ENCODE data around the gene STAM2.
A peak's percentile ranks its signal among the peaks of the same experiment; 100 is the strongest.
"Not testable (repeated sequence)": the region's sequence is repeated elsewhere in the genome, so short reads cannot be mapped to it uniquely, and the experiment has no call there.

The STAM2 gene

DNA sequence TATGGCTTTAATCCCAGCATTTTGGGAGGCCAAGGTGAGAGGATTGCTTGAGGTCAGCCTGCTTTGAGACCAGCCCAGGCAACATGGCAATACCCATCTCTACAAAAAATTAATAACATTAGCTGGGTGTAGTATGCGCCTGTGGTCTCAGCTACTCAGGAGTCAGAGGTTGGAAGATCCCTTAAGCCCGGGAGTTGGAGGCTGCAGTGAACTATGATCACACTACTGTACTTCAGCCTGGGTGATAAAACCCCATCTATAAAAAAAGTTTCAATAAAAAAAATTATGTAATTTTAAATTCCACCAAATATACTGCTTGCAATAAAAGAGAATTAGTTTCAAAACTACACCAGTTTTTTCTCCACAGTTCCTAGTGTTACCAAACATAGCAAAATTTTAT, 53.4 kb downstream of the STAM2 start:
- DNase-seq, result no peak
- in situ Hi-C loops (cut with MboI; ENCODE audit: low pct_unique_long_range_greater_than_20kb, low sequenced_read_pairs), result no loop called here

DNA sequence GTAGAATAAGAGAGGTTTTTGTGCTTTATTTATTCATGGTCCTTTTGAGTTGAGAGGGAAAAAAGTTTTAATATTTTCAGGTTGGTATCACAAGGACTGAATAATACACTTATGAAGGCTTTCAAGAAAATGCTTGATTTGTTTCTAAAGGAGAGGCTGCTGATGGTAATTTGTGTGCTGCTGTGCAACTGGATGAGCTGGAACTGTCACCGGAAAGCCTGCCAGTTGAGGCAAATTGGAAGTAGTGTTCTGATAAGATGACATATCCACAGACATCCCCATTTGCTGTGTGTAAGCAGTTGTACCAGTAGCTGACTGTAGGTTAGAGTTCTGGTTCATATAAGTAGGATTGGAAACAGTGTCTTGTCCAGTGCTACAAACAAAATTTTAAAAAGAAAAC, 55.1 kb downstream of the STAM2 start:
- in situ Hi-C loops (cut with MboI; ENCODE audit: low pct_unique_long_range_greater_than_20kb, low sequenced_read_pairs), result no loop called here

GRCh38 chr2:152115952-152116351, 59.6 kb downstream of the STAM2 start:
- in situ Hi-C loops (cut with MboI; ENCODE audit: low pct_unique_long_range_greater_than_20kb, low sequenced_read_pairs), result no loop called here
- no peak for DNase-seq

More for the DNA sequence above, 55.1 kb downstream of the STAM2 start:
- no peak for DNase-seq

DNA sequence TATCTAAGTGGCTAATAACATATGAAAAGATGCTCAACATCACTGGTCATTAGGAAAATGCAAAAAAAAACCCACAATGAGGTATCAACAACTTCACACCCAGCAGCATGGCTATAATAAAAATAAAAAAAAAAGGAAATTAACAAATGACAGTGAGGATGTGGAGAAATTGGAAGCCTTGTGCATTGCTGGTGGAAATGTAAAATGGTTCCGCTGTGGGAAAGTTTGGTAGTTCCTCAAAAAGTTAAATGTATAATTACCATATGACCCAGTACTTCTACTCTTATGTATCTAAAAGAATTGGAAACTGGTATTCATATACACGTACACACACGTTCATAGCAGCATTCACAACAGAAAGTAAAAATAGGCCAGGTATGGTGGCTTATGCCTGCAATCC, 61.2 kb downstream of the STAM2 start:
- no peak for DNase-seq
- in situ Hi-C loops (cut with MboI; ENCODE audit: low pct_unique_long_range_greater_than_20kb, low sequenced_read_pairs), result no loop called here

DNA sequence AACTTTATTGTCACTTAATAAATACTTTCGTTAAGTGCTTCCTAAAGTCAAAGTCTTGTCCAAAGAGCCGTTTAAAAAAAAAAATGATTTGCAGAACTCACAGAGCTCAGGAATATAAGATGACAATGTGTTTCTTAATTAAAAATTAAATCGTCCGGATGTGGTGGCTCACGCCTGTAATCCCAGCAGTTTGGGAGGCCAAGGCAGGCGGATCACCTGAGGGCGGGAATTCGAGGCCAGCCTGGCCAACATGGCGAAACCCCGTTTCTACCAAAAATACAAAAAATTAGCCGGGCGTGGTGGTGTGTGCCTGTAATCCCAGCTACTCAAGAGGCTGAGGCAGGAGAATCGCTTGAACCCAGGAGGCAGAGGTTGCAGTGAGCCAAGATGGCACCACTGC, 68.4 kb downstream of the STAM2 start:
- DNase-seq; in situ Hi-C loops (cut with MboI; ENCODE audit: low pct_unique_long_range_greater_than_20kb, low sequenced_read_pairs): not testable (repeated sequence)

DNA sequence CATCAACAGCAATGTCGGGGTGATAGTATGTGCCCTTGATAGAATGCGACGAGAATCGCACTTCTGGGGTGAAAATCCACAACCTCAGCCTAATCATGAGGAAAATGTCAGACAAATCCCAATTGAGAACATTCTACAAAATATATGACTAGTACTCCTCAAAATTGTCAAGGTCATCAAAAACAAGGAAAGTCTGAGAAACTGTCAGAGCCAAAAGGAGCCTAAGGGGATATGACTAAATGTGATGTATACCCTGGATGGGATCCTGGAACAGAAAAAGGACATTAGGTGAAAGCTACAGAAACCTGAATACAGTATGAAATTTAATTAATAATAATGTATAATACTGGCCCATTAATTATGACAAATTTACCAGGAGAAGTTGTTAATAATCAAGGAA, 69.1 kb downstream of the STAM2 start:
- in situ Hi-C loops (cut with MboI; ENCODE audit: low pct_unique_long_range_greater_than_20kb, low sequenced_read_pairs), result no loop called here
- no peak for DNase-seq

GRCh38 chr2:152103271-152103670, 72.3 kb downstream of the STAM2 start:
- no peak for DNase-seq
- in situ Hi-C loops (cut with MboI; ENCODE audit: low pct_unique_long_range_greater_than_20kb, low sequenced_read_pairs), result no loop called here

DNA sequence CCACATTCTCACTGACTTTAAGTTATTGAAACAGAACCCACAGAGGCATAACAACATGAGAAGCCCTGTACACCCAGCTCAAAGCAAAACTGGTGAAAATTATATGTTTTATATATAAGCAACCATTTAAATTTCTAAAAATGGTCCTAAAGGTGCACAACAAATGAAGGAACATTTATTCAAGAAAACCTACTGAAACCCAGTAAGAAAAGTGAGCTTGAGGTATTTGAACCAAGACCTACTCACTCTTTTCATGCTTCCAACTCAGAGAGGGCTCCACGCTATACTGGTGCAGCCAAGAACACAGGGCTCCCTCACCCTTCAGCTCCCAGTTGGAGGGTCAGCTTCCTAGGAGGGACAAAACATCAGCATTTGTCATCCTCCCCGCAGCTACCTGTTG, 74.6 kb downstream of the STAM2 start:
- no peak for DNase-seq
- in situ Hi-C loops (cut with MboI; ENCODE audit: low pct_unique_long_range_greater_than_20kb, low sequenced_read_pairs), result no loop called here

DNA sequence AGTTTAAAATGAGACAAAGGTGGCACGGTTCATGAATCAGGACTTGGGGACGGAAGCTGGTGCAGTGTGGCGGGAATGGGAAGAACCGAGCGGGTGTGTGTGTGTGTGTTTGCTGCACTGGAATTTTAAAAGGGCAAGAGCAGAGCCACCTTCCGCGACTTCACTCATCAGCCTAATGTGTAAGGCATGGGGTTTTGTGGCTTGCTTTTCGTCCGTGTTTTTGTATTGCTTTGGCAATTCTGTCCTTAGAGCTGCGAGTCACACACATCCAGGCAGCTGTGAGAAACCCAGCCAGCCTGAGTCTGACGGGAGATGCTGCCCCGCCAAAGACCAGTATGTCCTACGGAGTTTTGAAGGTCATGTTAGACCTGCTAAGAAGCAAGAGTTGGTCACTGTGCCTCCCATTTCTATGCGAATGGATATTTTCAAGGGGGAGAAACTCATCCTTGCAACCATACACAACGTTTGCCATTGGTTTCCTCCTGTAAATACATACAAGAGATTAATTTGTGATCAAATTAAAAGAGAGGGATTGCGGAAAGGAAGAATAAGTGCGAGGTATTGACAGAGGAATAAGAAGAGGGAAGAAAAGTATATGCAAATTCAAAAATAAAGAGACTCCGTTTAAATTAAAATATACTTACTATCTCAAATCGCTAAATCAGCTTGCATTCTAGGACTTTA, 76.1 kb downstream of the STAM2 start:
- DNase-seq, result peak; percentile 59
- in situ Hi-C loops (cut with MboI; ENCODE audit: low pct_unique_long_range_greater_than_20kb, low sequenced_read_pairs), result no loop called here

DNA sequence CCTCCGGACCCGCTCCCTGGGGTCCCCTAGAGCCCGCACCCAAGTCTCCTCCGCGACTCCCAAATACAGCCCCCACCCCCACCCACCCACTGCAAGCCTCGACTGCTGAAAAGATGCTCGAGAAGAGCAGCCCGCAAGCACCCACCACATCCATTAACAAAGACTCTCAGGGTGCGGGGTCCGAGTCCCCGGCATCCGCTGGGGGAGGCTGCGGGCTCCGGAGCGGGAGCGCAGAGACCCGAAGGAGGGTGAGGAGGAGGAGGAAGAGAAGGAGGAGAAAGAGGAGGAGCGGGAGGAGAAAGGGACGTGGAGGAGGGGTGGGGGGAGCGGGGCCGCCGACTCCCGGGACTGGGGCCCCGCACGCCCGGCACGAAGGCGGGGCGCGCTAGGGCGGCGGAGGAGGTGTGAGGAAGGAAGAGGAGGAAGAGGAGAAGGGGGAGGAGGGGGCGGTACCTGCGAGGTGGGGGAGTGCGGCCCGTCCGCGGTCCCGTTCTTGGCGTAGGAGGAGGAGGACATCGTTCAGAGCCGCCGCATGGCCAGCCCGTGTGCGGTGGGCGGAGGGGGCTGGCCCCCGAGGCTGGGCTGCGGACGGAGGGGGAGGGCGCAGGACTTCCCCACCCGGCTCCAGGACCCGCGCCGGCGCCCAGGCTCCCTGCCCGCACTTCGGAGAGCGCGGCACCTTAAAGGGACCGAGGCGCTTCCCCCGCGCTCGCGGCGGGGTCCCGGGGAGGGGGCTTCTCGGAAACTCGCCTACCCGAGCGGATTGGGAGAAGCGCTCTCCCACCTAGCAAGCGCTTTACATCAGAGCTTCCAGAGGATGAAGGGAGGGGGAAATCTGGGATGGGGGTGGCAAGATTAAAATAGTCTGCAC, 76.8 kb downstream of the STAM2 start, which contains the start of gene CACNB4:
Gene CACNB4, minus strand, starts transcription at position 549 of the 871 bp plus-strand sequence.
- in situ Hi-C loops (cut with MboI; ENCODE audit: low pct_unique_long_range_greater_than_20kb, low sequenced_read_pairs), result no loop called here
- peak; percentile 37 for DNase-seq

- in situ Hi-C loops (cut with MboI; ENCODE audit: low pct_unique_long_range_greater_than_20kb, low sequenced_read_pairs), result no loop called here
- DNase-seq, result peak; percentile 38
These were observed 77.6 kb downstream of the STAM2 start for GRCh38 chr2:152097801-152098495.

GRCh38 chr2:152097290-152097800, 78.2 kb downstream of the STAM2 start:
- DNase-seq, result no peak
- in situ Hi-C loops (cut with MboI; ENCODE audit: low pct_unique_long_range_greater_than_20kb, low sequenced_read_pairs), result no loop called here

- in situ Hi-C loops (cut with MboI; ENCODE audit: low pct_unique_long_range_greater_than_20kb, low sequenced_read_pairs), result no loop called here
- no peak for DNase-seq
These were observed 80.4 kb downstream of the STAM2 start for GRCh38 chr2:152095146-152095545.

DNA sequence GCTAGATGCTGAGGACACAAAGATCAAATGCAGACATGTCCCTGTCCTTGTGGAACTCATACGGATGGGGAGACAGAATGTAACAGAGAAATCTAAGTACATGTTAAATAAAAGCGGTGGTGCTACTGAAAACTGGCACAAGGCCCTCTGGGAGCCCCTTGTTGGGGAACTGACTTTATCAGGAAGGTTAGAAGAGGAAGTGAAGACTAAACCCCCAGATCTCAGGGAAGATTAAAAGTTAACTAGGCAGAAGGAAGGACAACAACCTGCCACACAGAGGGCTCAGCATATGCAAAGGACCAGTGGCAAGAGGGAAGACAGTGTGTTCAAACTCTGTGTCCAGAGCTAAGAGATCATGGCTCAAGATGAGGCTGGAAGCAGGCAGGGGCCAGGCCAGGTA, 81.5 kb downstream of the STAM2 start:
- in situ Hi-C loops (cut with MboI; ENCODE audit: low pct_unique_long_range_greater_than_20kb, low sequenced_read_pairs), result no loop called here

DNA sequence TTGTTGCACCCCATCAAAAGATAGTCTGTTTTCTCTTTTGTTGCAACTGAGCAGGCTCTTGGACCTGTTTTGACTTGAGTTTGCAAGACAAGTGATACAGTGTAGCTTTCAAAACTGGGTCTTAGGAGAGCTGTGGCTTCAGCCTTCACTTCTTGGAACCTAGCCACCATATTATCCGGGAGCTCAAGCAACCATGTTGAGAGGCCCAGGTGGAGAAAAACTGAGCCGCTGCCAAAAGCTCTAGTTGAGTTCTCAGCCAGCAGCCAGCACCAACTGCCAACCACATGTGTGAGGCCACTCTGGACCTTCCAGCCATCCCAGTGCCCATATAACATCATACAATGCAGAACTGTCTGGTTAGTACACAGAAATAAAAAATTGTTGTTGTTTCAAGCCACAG, 82.1 kb downstream of the STAM2 start:
- no peak for DNase-seq

More for the DNA sequence above, 81.5 kb downstream of the STAM2 start:
- no peak for DNase-seq

DNA sequence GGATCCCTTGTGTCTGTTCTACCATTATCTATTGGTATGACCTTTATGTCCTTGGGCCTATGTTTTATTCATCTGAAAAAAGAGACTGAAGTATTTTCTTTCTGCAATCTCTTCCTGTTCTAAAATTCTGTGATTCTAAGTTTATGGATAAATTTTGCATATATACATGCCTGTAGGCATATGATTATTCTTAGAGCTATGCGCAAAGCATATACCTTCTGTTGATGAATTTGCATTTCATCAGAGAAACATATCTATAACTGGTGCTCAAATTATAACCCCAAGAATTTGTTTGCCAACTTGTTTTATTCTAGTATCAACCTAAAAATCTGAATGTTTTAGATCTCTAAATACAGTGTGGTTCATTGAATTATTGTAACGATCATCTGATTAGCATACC, 83.5 kb downstream of the STAM2 start:
- in situ Hi-C loops (cut with MboI; ENCODE audit: low pct_unique_long_range_greater_than_20kb, low sequenced_read_pairs), result no loop called here
- no peak for DNase-seq

More for the DNA sequence above, 82.1 kb downstream of the STAM2 start:
- in situ Hi-C loops (cut with MboI; ENCODE audit: low pct_unique_long_range_greater_than_20kb, low sequenced_read_pairs), result no loop called here

DNA sequence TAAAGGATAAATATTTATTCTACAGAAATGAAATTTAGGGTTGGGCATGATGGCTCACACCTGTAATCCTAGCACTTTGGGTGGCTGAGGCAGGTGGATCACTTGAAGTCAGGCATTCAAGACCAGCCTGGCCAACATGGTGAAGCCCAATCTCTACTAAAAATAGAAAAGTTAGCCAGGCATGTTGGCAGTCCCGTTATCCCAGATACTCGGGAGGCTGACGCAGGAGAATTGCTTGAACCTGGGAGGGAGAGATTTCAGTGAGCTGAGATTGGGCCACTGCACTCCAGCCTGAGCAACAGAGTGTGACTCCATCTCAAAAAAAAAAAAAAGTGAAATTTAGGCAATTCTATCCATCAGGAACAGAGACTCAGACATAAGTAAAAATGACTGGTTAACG, 84.8 kb downstream of the STAM2 start:
- DNase-seq; in situ Hi-C loops (cut with MboI; ENCODE audit: low pct_unique_long_range_greater_than_20kb, low sequenced_read_pairs): not testable (repeated sequence)

DNA sequence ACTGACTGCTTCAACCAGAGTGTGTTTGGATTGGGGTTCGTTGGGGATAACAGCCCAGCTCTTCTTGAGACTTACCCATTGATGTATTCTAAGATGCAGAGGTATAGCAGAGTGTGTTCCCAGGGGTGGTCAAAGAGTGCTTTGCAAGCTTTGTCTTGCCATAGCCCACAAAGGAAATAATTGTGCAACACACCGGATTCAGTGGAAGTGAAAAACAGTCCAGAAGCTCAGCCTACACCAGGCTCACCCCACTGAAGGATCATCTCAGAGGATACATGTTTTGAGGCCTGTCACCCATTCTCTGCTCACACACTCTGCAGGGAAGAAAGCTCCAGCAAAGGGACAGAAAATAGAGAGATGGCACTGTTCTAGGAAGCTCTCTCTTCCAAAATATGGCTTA, 86.3 kb downstream of the STAM2 start:
- peak; percentile 71 for DNase-seq
- in situ Hi-C loops (cut with MboI; ENCODE audit: low pct_unique_long_range_greater_than_20kb, low sequenced_read_pairs), result no loop called here

DNA sequence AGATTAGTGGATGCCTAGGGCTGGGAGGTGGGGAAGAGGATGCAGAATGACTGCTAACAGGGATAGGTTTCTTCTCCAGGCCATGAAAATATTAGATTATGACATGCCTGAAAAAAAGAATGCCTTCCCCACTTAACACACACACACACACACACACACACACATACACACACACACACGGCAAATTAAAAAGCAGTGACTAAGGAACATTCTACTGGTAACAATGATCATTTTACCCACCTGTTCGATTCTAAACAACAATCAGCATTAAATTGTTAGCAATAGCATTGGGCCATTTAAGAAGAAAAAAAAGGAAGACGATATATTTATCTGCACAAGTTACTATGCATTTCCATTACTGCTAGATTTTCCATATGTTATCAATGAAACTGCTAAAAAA, 87.6 kb downstream of the STAM2 start:
- no peak for DNase-seq
- in situ Hi-C loops (cut with MboI; ENCODE audit: low pct_unique_long_range_greater_than_20kb, low sequenced_read_pairs), result no loop called here

GRCh38 chr2:152086231-152086630, 89.3 kb downstream of the STAM2 start:
- DNase-seq, result no peak
- in situ Hi-C loops (cut with MboI; ENCODE audit: low pct_unique_long_range_greater_than_20kb, low sequenced_read_pairs), result no loop called here
